ENCODE measurements around the gene PIK3C3.

DNA sequence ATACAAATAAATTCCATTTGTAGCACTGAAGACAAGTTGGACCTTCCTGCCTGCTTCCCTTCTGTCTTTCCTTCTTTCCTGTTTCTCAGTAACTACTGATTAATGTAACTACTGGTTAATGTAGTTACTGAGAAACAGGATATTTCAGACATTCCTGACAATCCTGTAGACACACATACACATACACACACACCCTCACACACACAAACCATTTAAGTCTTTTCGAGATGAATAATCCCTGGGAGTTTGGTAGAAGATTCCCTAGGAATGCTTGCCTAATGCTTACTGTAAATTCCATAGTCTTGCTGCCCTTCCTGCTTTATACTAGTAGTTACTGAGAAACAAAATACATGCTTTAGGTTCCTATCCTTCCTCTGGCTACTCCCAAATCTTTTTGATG lies 83.9 kb downstream of the PIK3C3 start:
- no peak for TF ChIP-seq POLR2A (IDR thresholded peaks at IDR 0.05; ENCODE audit: low read depth, low read length)
- no peak for TF ChIP-seq POLR2AphosphoS5 (IDR thresholded peaks at IDR 0.05; ENCODE audit: low read depth, low read length)
- no peak for TF ChIP-seq TAF1 (IDR thresholded peaks at IDR 0.05; ENCODE audit: borderline replicate concordance, low read depth, low read length)

All from GM12892 (cell line).